Omental fat pad (tissue), 4 donors: Measurements from ENCODE around the gene ASS1. TPM values are rescaled to one million over a fixed set of nuclear protein-coding genes. Genes with fewer than 3 reads are reported as not detected.

ENCODE experiments used
- ATAC-seq: fragments of 150-250 bp; one replicate; pipeline ENCODE4 v1.9.1; 2016; ENCODE audit warnings: mild to moderate bottlenecking, moderate library complexity; ENCODE audit not compliant: low FRiP score
- DNase-seq: peaks from one replicate; pipeline ENCODE4 v3.0.0-alpha.2; 2019; ENCODE audit warnings: low spot score
- CTCF ChIP-seq, 3 donors: fragments of 450-650 bp; IDR thresholded peaks; one replicate each; pipeline ENCODE4 v1.5.1; 2016 to 2017; ENCODE audit warnings: antibody characterized with exemption in 3 of 3, mild to moderate bottlenecking in 3 of 3, moderate library complexity in 2 of 3
- total RNA-seq, 4 donors: library from RNA; depleted of rRNA; stranded (reverse); fragments of >200 nt; gene quantifications; one replicate each; pipeline ENCODE4 v1.1.0, GENCODE V29; 2016

Gene ASS1
- total RNA-seq, 4 donors from 2014 or later, result 250 to 621 (median 378) TPM

DNA sequence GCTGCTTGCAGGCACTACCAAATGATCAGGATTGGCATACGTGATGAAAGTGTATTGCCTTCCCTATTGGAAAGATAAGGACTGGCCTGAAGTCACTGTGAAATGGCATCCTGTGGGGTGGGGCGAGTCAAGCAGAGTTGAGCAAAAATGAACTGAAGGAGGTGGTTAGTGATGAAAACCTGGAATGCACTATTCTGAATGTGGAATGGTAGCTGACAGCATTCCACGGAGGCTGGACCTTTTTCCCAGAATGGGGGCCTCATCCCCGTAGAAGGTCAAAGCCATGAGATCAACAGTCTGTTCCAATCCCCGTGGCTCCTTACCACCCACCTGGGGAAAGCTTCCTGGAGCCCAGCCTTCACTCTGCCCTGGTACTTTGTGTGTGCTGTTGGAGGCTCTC is 37.7 kb downstream of the ASS1 start:
- DNase-seq (no peak), ATAC-seq (no peak)
- TF ChIP-seq CTCF (IDR thresholded peaks at IDR 0.05), result no peak

GRCh38 chr9:130483371-130483971 is 38.7 kb downstream of the ASS1 start:
- TF ChIP-seq CTCF (IDR thresholded peaks at IDR 0.05), result no peak
- DNase-seq (no peak), ATAC-seq (no peak)

GRCh38 chr9:130484362-130485072 is 39.8 kb downstream of the ASS1 start:
- no peak for DNase-seq
- TF ChIP-seq CTCF (IDR thresholded peaks at IDR 0.05), result no peak
- ATAC-seq, result no peak

DNA sequence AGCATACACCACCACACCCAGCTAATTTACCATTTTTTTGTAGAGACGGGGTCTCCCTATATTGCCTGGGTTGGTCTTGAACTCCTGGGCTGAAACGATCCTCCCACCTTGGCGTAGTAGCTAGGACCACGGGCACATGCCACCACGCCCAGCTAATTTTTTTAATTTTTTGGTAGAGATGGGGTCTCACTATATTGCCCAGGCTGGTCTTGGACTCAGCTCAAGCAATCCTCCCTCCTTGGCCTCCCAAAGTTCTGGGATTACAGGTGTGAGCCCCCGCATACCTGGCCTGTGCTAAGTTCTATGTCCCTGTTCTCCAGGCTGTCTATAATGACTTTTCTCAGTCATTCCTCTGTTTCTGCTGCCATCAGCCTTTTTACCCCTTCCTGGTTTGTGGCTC is 41.3 kb downstream of the ASS1 start:
- ATAC-seq (no peak), DNase-seq (no peak)
- TF ChIP-seq CTCF (IDR thresholded peaks at IDR 0.05), result no peak

DNA sequence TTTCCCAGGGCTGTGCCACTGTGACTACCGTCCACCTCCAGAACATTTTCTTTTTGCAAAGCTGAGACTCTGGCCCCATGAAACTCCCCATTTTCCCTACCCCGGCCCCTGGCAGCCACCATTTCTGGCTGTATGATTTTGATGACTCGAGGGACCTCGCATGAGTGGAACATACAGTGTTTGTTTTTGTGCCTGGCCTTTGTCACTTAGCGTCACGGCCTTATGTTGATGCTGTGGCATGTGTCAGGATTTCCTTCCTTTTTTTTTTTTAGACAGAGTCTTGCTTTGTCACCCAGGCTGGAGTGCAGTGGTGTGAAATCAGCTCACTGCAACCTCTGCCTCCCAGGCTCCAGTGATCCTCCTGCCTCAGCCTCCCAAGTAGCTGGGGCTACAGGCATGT is 42.7 kb downstream of the ASS1 start:
- TF ChIP-seq CTCF (IDR thresholded peaks at IDR 0.05), result no peak
- DNase-seq (no peak), ATAC-seq (no peak)

DNA sequence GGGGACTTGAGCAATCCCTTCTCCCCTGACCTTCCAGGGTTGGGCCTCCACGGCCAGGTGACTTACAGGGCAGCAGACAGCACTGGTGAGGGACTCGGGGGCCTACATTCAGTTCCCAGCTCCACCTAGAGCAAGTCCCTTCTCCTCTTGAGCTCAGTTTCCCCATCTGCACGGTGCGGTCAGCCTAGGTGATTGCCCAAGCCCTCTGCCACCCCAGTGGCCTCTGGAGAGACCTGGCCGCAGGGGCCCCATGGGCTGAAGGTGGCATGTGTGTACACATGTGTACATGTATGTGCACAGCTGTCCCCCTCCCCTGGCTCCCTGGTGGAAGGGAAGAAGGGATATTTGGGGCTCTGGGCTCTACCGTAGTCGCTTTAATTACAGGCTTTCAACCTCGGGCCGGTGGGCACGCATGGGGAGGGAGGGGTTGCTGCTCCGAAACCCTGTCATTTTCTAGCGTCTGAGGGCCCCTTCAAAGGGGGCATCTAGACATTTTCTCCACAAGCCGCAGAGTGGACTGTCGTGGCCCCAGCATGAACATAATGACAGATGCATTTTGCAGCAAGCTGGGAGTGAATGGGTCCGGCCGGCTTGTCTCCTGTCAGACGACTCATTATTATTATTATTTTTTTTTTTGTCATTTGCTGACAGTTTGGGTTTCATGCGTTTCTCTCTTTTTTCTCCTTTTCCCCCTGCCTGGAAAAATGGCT is 44.0 kb downstream of the ASS1 start:
- ATAC-seq, result no peak

More for the DNA sequence above, 44.0 kb downstream of the ASS1 start:
- TF ChIP-seq CTCF (IDR thresholded peaks at IDR 0.05), result no peak
- no peak for DNase-seq
